ENCODE data around the gene STOX2.

The STOX2 gene

DNA sequence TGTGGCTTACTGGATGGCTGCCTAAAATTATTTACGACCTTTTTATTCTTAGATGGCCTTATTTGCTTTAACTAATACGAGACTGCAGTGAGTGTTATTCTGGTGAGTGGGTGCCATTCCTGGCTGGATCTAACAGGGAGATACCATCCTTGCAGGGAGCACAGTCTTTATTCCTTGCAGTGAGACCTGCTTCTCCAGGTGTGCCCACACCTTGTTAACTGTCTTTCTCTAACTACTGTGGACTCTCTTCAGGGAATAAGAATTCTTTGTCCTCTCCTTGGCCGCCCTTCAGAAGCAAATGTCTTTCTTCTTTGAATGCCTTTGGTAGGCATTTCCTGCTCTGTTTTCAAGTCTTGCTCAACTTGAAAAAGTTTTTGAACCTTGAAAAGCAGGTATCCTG, 34.1 kb upstream of the STOX2 start:
- Histone ChIP-seq H3K79me2 (ENCODE audit: control insufficient read depth, low read length) (no peaks in the 10 kb centered on the region), H3K27ac (ENCODE audit: low read depth, low read length) (no peak overlapping the region), H4K20me1 (ENCODE audit: control insufficient read depth, insufficient read depth, low read depth, low read length) (no peaks in the 10 kb centered on the region), H3K4me1 (ENCODE audit: control insufficient read depth, low read length) (no peaks in the 10 kb centered on the region), H3K36me3 (ENCODE audit: control insufficient read depth, low read length) (no peaks in the 10 kb centered on the region), H3K9me2 (replicated peaks; ENCODE audit: control insufficient read depth, low read length) (no peaks in the 10 kb centered on the region), H3F3A (ENCODE audit: control insufficient read depth, insufficient read depth) (no peaks in the 10 kb centered on the region), H3K4me2 (ENCODE audit: low read length) (no peak overlapping the region), H3K4me3 (ENCODE audit: low read length) (no peak overlapping the region), H3K27me3 (ENCODE audit: control insufficient read depth, low read length) (no peaks in the 10 kb centered on the region), H3K9me3 (ENCODE audit: control insufficient read depth, insufficient read depth, low read length) (no peaks in the 10 kb centered on the region)
- TF ChIP-seq EZH2phosphoT487 (IDR thresholded peaks at IDR 0.05; ENCODE audit: borderline replicate concordance, low read length) = no peak
- TF ChIP-seq CTCF (IDR thresholded peaks at IDR 0.05; ENCODE audit: low read depth, low read length, poor library complexity, severe bottlenecking) = no peak

DNA sequence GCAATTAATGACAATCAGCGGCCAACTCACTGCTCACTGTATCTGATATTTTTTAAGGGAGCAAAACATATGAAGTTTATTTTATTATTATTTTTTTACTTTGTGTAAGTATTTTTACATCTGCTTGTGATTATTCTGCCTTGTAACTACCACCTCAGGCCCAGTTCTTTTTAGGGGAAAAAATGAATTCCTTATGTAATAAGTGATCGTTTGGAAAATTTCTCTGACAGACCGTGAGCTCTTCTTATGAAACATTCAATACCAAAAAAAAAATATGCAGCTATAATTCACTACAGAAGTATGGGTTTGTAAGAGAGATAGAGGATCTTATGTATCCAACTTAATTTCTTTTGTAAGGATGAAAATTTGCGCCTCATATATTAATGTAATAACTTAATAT, 33.5 kb upstream of the STOX2 start:
- no peaks in the 10 kb centered on the region for H3K79me2 ChIP-seq (ENCODE audit: control insufficient read depth, low read length)
- no peaks in the 10 kb centered on the region for H3K27me3 ChIP-seq (ENCODE audit: control insufficient read depth, low read length)
- H3F3A ChIP-seq (ENCODE audit: control insufficient read depth, insufficient read depth) = no peaks in the 10 kb centered on the region
- no peaks in the 10 kb centered on the region for H4K20me1 ChIP-seq (ENCODE audit: control insufficient read depth, insufficient read depth, low read depth, low read length)
- H3K27ac ChIP-seq (ENCODE audit: low read depth, low read length) = no peak overlapping the region
- no peak overlapping the region for H3K4me2 ChIP-seq (ENCODE audit: low read length)
- H3K4me3 ChIP-seq (ENCODE audit: low read length) = no peak overlapping the region
- no peaks in the 10 kb centered on the region for H3K36me3 ChIP-seq (ENCODE audit: control insufficient read depth, low read length)
- H3K9me3 ChIP-seq (ENCODE audit: control insufficient read depth, insufficient read depth, low read length) = no peaks in the 10 kb centered on the region
- TF ChIP-seq CTCF (IDR thresholded peaks at IDR 0.05; ENCODE audit: low read depth, low read length, poor library complexity, severe bottlenecking) (no peak), EZH2phosphoT487 (IDR thresholded peaks at IDR 0.05; ENCODE audit: borderline replicate concordance, low read length) (no peak)
- H3K9me2 ChIP-seq (replicated peaks; ENCODE audit: control insufficient read depth, low read length) = no peaks in the 10 kb centered on the region
- H3K4me1 ChIP-seq (ENCODE audit: control insufficient read depth, low read length) = no peaks in the 10 kb centered on the region

DNA sequence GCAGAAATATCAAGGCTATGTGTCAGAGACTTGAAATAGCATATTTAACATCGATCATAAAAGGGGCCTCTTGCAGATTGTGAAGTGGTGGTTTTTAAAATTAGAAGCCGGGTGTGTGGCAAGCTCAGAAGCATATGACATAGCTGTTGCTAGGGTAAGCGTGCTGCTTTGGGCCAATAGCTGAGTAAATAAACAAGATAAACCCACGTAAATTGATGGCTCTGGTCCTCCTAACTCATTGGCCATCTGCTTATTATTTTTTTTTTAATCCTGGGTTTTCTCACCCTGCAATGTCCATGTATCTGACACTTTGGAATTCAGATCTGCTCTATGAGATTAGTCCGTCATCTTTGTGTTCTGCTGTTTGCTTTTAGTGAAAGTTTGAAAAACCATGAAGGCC, 32.6 kb upstream of the STOX2 start:
- no peaks in the 10 kb centered on the region for H3K79me2 ChIP-seq (ENCODE audit: control insufficient read depth, low read length)
- no peak overlapping the region for H3K4me2 ChIP-seq (ENCODE audit: low read length)
- no peak overlapping the region for H3K4me3 ChIP-seq (ENCODE audit: low read length)
- H3K9me2 ChIP-seq (replicated peaks; ENCODE audit: control insufficient read depth, low read length) = no peaks in the 10 kb centered on the region
- no peaks in the 10 kb centered on the region for H3K4me1 ChIP-seq (ENCODE audit: control insufficient read depth, low read length)
- H3F3A ChIP-seq (ENCODE audit: control insufficient read depth, insufficient read depth) = no peaks in the 10 kb centered on the region
- no peak for TF ChIP-seq EZH2phosphoT487 (IDR thresholded peaks at IDR 0.05; ENCODE audit: borderline replicate concordance, low read length)
- no peaks in the 10 kb centered on the region for H3K36me3 ChIP-seq (ENCODE audit: control insufficient read depth, low read length)
- no peaks in the 10 kb centered on the region for H4K20me1 ChIP-seq (ENCODE audit: control insufficient read depth, insufficient read depth, low read depth, low read length)
- no peaks in the 10 kb centered on the region for H3K27me3 ChIP-seq (ENCODE audit: control insufficient read depth, low read length)
- H3K9me3 ChIP-seq (ENCODE audit: control insufficient read depth, insufficient read depth, low read length) = no peaks in the 10 kb centered on the region
- no peak overlapping the region for H3K27ac ChIP-seq (ENCODE audit: low read depth, low read length)

DNA sequence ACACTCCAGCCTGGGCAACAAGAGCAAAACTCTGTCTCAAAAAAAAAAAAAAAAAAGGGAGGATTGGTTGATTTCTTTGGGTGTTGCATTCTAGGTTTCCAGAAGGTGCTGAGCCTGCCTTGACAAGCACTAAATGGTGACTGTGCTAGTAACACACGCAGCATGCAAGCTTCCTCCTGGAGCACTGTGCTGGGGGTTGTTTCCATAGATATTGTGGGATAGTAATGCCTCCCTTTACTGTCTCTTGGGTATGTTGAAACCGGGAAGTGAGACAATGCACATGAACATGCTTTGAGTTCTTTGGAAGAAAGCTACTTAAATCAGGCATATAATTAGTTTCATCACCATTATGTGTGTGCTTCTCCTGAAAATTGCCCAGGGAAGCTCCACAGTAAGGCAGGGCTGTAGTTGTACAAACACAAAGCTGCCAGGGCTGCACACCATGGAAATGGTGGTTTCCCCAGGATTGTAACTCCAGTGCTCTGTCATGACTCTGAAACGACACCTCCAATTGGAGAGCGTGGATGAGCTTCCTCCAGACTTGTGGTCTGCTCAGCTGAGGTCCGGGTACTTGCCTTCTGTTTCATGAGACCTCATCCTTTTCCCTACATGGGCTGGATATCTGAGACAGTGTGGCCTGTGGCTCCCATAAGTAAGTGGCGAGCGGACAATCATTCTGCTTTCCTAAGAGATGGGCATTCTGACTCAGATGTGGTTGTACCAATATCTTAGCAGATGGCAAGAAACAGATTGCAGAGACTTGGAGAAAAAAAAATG, 31.5 kb upstream of the STOX2 start:
- no peaks in the 10 kb centered on the region for H4K20me1 ChIP-seq (ENCODE audit: control insufficient read depth, insufficient read depth, low read depth, low read length)
- TF ChIP-seq CTCF (IDR thresholded peaks at IDR 0.05; ENCODE audit: low read depth, low read length, poor library complexity, severe bottlenecking) (no peak), EZH2phosphoT487 (IDR thresholded peaks at IDR 0.05; ENCODE audit: borderline replicate concordance, low read length) (no peak)
- no peaks in the 10 kb centered on the region for H3F3A ChIP-seq (ENCODE audit: control insufficient read depth, insufficient read depth)
- H3K79me2 ChIP-seq (ENCODE audit: control insufficient read depth, low read length) = no peaks in the 10 kb centered on the region
- no peaks in the 10 kb centered on the region for H3K9me3 ChIP-seq (ENCODE audit: control insufficient read depth, insufficient read depth, low read length)
- H3K4me3 ChIP-seq (ENCODE audit: low read length) = no peak overlapping the region
- no peaks in the 10 kb centered on the region for H3K4me1 ChIP-seq (ENCODE audit: control insufficient read depth, low read length)
- H3K27me3 ChIP-seq (ENCODE audit: control insufficient read depth, low read length) = no peaks in the 10 kb centered on the region
- H3K9me2 ChIP-seq (replicated peaks; ENCODE audit: control insufficient read depth, low read length) = no peaks in the 10 kb centered on the region
- H3K4me2 ChIP-seq (ENCODE audit: low read length) = no peak overlapping the region
- H3K36me3 ChIP-seq (ENCODE audit: control insufficient read depth, low read length) = no peaks in the 10 kb centered on the region
- H3K27ac ChIP-seq (ENCODE audit: low read depth, low read length) = no peak overlapping the region

Measured in DOHH2 (cell line).